ENCODE data around the gene IFT88.

IFT88 gene

GRCh38 chr13:20719783-20720182 lies 152.8 kb downstream of the IFT88 start:
- no peak for DNase-seq

- DNase-seq: no peak
Measured at GRCh38 chr13:20720499-20720898, 153.5 kb downstream of the IFT88 start.

GRCh38 chr13:20721058-20721453 lies 154.1 kb downstream of the IFT88 start:
- no peak for DNase-seq

- DNase-seq: peak; percentile 61 to 85
Measured at GRCh38 chr13:20721454-20722357, 154.7 kb downstream of the IFT88 start.

GRCh38 chr13:20727856-20728255 lies 160.9 kb downstream of the IFT88 start:
- no peak for DNase-seq

- no peak for DNase-seq
Measured at GRCh38 chr13:20728579-20729311, 161.8 kb downstream of the IFT88 start.

- no peak for DNase-seq
Measured at GRCh38 chr13:20729633-20730585, 163.0 kb downstream of the IFT88 start.

GRCh38 chr13:20738616-20739015 lies 171.7 kb downstream of the IFT88 start:
- DNase-seq: no peak

GRCh38 chr13:20740021-20740420 lies 173.1 kb downstream of the IFT88 start:
- DNase-seq: no peak
